ENCODE data around the gene NR1H4.
A peak's percentile ranks its signal among the peaks of the same experiment; 100 is the strongest.
"Not testable (repeated sequence)": the region's sequence is repeated elsewhere in the genome, so short reads cannot be mapped to it uniquely, and the experiment has no call there.

The NR1H4 gene

DNA sequence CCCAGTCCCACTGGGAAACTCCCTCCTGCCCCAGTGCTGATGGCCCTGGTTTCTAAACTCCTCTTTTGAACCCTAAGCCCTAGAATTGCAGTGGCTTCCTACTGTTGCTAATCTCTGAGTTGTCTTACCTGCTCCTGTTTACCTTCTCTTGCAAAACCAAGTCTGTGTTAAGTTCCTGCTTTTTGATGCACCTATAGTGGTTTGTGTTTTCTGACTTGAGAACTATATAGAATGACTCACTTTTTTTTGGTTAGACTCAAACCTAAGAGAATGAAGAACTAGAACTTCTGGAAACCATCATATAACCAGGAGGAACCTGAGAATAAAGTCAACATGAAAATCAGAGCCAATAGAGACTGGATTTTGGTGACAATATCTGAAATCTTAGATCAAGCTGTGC is 94.3 kb downstream of the NR1H4 start:
- no peak for DNase-seq (ENCODE audit: low read depth in 3 of 3)

DNA sequence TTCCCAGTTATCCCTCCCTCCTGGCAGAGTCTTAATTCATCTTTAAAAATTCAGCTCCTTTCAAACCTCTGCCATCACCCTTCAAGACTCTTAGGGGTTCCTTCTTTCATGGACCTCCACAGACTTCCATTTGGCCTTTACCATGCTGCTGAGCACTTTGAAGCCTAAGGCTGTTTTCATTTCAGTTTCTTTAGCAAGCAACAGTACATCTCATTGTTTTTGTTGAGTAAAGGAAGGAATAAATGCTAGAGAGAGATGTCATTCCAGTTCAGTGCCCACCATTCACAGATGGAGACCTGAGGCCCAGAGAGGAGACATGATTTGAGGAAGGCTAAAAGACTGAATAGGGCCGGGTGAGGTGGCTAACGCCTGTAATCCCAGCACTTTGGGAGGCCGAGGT is 98.5 kb downstream of the NR1H4 start:
- no peak for DNase-seq (ENCODE audit: low read depth in 3 of 3)

DNA sequence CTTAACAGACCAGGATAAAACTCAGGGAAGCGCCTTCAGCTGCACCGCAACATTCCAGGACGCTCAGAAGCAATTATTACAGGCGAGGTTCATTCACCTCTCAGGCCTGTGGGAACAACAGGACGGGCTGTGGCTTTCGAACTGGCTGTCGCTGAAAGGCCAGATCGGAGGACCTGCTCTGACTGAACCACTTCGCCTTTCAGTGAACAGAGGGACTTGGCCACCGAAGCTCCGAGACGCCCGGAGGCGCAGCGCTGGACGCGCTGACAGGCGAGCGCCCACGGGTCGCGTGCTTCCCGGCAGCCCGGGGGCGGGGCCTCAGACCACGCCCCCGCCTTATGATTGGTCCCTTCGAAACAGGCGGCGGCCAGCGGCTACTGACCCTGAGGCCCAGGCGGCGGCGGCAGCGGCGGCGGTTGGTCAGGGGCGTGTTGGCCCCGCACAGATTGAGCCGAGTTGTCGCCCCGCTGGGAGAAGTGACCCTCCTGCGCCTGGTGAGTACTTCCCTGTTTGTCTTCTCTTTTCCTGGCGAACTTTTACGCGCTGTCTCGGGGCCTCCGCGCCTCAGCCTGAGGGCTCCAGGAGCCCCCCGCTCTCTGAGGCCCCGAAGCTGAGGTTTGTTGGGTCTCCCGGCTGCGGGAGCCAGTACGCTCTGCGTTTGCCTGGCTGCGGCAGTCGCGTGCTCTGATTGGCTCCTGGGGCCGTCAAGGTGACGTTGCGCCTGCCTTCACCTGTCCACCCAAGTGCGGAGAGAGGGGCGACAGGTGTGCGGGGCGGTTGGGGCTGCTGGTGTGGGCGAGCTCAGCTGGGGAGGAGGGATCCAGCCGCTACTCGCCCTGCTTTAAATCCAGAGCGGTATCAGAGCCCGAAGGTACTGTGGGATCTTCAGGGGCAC is 99.9 kb downstream of the NR1H4 start, which contains the start of gene GAS2L3:
Gene GAS2L3 (plus strand): TSS at position 393 of the 895 bp plus-strand sequence. CDS start 21,221 bp downstream, outside the sequence.
- DNase-seq (ENCODE audit: low read depth in 3 of 3), result peak; percentile 1 to 28 (median 13)

DNA sequence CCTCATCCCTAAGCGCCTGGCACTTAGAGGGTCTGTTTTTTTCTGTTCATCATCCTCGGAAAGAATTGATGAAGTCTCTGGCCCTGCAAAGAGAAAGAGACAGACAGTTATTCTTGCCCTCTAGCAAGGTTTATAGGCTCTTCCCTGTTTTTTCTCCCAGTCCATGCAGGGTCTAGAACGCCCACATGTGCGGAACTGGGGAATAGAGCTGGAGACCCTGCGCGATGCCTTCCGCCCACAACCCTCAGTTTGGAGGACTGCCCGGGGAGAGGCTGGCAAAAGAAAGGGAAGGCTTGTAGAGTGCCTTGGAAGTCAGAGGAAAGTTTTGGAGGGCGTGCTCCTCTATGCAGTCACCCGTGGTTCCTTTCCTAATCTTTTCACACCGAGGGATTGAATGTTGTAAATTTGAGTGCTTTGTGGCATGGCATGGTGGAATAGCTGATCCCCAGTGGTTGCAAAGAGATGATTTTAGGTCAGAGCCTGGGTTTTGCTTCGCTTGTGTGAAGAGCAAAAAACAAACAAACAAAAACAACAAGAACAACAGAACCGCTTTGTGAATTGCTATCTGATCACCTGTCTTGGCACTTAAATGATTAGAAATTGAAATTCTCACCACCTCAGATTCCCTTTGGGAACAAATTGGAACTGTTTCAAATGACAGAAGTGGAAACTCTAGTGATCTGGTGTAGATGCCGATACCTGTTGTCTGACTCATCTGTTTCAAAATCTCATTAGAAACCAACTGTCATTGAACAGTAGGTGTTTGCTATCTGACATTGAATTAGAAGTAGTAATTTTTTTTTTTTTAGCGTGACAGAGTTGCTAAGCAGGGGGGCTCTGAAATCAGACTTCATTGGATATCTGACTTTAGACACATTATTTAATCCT is 100.8 kb downstream of the NR1H4 start:
- no peak for DNase-seq (ENCODE audit: low read depth in 3 of 3)

DNA sequence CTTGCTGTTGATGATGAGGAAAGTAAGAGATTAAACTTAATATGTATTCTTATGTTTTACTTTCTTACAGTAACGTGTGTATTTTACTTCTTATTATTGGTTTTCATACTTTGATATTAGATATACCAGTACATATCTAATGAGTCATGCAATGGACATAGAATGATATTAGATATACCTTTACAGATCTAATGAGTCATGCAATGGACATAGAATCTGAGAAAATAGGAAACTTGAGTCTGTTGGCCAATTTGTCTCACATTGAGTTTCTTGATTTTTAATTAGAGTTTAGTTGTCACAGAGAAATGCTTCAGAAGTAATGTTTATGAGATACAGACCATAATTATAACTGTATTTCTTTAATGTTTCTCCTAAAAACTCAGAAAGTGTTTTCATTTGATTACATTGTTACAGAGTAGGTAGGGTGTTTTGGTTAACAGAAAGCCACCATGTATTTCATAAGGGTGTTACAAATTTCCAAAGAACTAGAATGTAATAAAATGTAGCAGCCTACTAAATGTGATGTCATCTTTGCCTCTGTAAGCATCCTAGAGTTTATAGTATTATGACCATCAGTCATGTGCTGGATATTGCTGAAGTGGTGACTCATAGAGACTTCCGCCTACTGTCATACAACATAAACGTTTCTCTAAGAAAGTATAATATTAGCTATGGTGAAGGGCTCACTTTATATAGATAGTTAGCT is 102.8 kb downstream of the NR1H4 start:
- no peak for DNase-seq (ENCODE audit: low read depth in 3 of 3)

DNA sequence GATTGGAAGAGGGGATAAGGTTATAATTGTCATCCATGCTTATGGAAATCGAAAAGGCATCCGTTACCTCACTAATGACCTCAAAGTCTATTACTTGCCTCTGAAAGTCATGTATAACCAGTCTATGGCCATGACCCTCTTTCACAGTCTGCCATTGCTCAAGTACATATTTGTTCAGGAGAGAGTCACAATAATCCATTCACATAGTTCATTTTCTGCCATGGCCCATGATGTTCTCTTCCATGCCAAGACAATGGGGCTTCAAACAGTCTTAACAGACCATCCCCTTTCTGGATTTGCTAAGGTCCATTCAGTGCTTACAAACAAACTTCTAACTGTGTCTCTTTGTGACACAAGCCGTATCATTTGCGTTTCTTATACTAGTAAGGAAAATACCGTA is 105.3 kb downstream of the NR1H4 start:
- DNase-seq (ENCODE audit: low read depth in 3 of 3), result no peak

DNA sequence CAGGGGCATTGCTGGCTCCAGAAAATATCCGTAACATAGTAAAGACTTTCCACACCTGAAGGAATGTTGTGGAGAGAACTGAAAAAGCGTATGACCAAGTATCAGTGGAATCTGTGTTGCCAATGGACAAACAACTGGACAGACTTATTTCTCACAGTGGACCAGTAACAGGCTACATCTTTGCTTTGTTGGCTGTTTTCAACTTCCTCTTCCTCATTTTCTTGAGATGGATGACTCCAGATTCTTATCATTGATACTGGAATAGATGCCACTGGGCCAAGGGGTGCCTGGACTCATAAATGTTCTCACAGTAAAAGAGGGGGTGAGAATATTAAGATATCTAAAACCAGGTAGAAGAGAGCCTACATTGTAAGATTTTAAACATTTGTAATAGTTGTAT is 106.2 kb downstream of the NR1H4 start:
- DNase-seq (ENCODE audit: low read depth in 3 of 3), result no peak

DNA sequence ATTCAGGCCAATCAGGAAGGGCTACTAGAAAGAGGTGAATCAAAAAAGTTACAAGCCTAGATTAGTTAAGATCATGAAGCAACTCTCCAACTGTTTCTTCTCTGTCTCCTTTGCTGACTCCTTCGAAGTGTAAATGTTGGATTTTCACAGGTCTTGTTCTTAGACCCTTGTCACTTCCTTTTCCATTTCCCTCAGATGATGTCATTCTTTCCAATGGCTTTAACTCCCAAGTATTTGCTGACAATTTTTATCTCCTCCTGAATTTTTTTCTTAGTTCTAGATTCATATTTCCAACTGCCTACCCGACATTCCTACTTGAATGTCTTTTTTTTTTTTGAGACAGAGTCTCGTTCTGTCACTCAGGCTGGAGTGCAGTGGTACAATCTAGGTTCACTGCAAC is 110.6 kb downstream of the NR1H4 start:
- no peak for DNase-seq (ENCODE audit: low read depth in 3 of 3)

DNA sequence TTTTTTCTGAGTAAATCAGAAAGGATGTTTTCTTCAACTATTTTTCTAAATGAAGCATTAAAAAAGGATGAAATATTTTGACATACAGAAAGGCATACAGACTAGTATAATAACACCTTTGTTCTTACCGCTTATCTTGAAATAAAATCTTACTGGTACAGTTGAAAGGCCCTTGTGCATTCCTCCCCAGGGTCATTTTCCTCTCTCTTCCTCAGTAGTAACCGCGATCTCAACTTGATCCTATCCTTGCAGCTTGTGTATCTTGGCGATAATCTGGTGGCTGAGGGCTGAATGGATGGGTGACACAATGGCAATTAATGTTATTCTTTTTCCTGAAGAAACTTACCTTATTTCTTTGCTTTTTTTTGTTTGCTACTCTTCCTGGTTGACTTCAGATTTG is 118.3 kb downstream of the NR1H4 start:
- no peak for DNase-seq (ENCODE audit: low read depth in 3 of 3)

DNA sequence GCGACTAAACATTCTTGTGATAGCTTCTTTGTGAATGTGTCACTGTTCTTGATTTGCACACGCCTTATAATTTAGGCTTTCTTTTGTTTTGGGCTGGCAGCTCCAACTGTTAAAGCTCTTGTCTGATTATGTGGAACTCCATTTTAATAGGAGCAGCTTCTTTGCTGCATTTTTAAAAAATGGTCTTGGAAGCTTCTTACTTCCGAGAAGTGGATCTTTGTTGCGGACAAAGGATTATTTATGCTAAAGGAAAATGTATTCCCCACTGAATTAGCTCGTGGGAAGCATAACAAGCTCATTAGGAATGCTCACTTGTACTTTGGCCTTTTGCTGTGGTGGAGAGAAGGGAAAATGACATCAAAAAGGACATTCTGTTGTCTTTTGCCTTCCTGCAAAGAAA is 119.8 kb downstream of the NR1H4 start:
- no peak for DNase-seq (ENCODE audit: low read depth in 3 of 3)

DNA sequence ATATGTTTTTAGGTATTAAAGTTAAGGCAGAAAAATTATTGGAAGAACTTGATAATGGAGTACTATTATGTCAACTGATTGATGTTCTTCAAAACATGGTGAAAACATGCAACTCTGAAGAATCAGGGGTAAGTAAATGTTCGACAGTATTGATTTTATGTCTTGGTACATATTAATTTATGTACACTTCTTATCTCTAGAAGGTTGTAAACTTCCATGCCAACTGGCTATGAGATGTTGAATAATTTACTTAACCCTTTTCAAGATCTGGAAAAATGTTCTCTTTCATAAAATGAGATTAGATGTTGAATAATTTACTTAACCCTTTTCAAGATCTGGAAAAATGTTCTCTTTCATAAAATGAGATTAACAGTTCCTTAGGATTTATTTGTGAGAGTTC is 128.0 kb downstream of the NR1H4 start:
- no peak for DNase-seq (ENCODE audit: low read depth in 3 of 3)

DNA sequence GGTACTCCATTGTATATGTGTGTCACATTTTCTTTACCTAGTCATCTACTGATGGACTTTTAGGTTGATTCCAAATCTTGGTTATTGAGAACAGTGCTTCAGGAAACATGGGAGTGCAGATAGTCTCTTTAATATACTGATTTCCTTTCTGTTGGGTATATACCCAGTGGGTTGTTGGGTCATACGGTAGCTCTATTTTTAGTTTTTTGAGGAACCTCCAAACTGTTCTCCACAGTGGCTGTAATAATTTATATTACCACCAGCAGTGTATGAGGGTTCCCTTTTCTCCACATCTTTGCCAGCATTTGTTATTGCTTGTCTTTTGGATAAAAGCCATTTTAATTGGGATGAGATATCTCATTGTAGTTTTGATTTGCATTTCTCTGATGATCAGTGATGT is 129.3 kb downstream of the NR1H4 start:
- not testable (repeated sequence) for DNase-seq (ENCODE audit: low read depth in 3 of 3)

DNA sequence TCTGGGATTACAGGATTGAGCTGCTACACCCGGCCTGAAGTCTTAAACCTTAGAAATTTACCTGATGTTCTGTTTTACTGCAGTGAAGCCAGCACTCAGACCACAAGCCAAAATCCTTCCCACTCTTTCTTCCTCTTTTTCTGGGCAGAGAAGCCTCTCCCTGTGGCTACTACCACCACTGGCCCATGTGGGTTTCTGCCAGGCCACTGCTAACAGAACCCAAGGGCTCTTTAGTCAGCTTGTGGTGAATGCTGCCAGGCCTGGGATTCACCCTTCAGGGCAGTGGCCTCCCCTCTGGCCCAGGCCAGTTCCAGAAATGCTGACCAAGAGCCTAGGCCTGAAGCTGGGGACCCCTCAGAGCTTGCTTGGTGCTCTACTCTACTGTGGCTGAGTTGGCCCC is 135.1 kb downstream of the NR1H4 start:
- no peak for DNase-seq (ENCODE audit: low read depth in 3 of 3)

DNA sequence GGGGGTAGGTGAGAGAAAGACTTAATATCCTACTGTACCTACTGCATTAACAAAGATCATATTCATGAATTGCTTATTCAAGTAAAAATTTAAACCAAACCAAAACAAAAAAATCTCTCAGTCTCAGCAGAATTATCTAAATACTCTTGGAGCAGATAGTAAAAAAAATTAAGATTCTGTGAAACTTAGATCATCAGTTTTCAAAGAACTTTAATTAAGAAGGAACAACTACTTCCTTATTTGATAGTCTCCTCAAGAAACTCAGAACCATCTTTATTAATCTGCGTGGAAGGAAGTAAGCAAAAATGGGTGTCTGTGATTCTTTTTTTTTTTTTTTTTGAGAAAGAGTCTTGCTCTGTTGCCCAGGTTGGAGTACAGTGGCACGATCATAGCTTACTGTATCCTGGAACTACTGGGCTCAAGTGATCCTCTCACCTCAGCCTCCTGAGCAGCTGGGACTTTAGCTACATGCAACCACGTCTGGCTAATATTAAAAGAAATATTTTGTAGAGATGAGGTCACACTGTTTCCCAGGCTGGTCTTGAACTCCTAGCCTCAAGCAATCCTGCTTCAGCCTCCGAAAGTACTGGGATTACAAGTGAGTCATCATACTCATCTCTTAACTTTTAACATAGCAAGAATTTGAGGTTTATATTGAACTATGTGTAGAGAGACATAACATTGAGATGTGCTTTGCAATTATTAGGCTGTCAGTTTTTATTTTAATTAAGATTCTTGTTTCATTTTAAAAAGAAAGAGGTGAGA is 137.2 kb downstream of the NR1H4 start:
- DNase-seq (ENCODE audit: low read depth in 3 of 3), result no peak

DNA sequence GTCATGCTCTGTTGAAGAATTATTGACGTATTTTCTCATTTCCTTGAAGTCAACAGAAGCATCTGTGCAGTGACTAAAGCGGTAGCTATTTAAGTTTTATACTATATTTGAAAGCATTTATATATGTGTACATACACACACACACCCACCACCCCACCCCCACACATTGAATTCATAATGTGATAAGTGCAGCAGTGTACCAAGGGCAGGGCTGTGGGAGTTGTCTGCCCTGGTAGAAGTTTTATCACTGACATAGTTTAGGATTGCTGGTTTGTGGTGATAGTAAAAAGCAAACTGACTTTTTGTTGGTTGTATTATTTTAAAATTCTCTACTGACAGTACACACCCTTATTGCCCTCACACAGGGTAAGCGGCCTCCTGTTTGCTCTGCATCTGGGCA is 138.9 kb downstream of the NR1H4 start:
- no peak for DNase-seq (ENCODE audit: low read depth in 3 of 3)

Measured in stimulated activated CD4-positive, alpha-beta T cell treated with anti-CD3 and anti-CD28 coated beads, TNF-alpha, amount 100 ng/mL, for 4 hours (primary cell).